ENCODE measurements around the gene RPS18. TPM values are rescaled to one million over a fixed set of nuclear protein-coding genes. Genes with fewer than 3 reads are reported as not detected.

The RPS18 gene
- total RNA-seq, 1 donor from 2014 or later: 4,710 TPM

- Mint-ChIP-seq H3K27me3 (no peaks in the 10 kb centered on the region), H3K36me3 (ENCODE audit: low read depth) (peaks cover 72% of the 10 kb centered on the region), H3K9me3 (no peaks in the 10 kb centered on the region), H3K27ac (peak within 1 kb of the TSS; percentile 98), H3K4me1 (peaks cover 84% of the 10 kb centered on the region), H3K4me3 (peak within 1 kb of the TSS; percentile 99)
- TF ChIP-seq, protein P1, sequence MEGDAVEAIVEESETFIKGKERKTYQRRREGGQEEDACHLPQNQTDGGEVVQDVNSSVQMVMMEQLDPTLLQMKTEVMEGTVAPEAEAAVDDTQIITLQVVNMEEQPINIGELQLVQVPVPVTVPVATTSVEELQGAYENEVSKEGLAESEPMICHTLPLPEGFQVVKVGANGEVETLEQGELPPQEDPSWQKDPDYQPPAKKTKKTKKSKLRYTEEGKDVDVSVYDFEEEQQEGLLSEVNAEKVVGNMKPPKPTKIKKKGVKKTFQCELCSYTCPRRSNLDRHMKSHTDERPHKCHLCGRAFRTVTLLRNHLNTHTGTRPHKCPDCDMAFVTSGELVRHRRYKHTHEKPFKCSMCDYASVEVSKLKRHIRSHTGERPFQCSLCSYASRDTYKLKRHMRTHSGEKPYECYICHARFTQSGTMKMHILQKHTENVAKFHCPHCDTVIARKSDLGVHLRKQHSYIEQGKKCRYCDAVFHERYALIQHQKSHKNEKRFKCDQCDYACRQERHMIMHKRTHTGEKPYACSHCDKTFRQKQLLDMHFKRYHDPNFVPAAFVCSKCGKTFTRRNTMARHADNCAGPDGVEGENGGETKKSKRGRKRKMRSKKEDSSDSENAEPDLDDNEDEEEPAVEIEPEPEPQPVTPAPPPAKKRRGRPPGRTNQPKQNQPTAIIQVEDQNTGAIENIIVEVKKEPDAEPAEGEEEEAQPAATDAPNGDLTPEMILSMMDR (IDR thresholded peaks at IDR 0.05): no peak
- ATAC-seq (ENCODE audit: low read depth): peak; percentile 59
- DNase-seq: peak; percentile 91
- intact Hi-C loops (cut with micrococcal nuclease): loop anchor here (1.0 to 5.0 kb wide), 2 partner anchors 73 to 346 kb away; partner anchors contain the start of gene KIFC1
- ChIA-PET POLR2A (interaction anchor here (0.5 to 3.5 kb wide), 40 partner anchors 8 to 1819 kb away, joined by 3 to 102 read pairs (median 4); partner anchors contain the start of genes B3GALT4, BAK1, CUTA and DXO), CTCF (interaction anchor here (0.6 to 2.5 kb wide), 4 partner anchors 18 to 41 kb away, joined by 3 to 15 read pairs (median 6); partner anchors contain the start of genes B3GALT4 and RGL2)
These were observed 46.0 kb downstream of the RPS18 start, which contains the start of gene ZBTB22 for GRCh38 chr6:33317669-33318425. TSS of gene ZBTB22 (minus strand) at chr6:33317744. CDS start at chr6:33316916, 828 bp downstream.

GRCh38 chr6:33318426-33319073, 46.7 kb downstream of the RPS18 start:
- H3K4me1 Mint-ChIP-seq: peaks cover 90% of the 10 kb centered on the region
- no peaks in the 10 kb centered on the region for H3K27me3 Mint-ChIP-seq
- peak overlapping the region; percentile 99 for H3K4me3 Mint-ChIP-seq
- no peak for ATAC-seq (ENCODE audit: low read depth)
- intact Hi-C loops (cut with micrococcal nuclease): loop anchor here (1.0 to 5.0 kb wide), 2 partner anchors 73 to 346 kb away; partner anchors contain the start of gene KIFC1
- DNase-seq: no peak
- TF ChIP-seq, protein P1 (IDR thresholded peaks at IDR 0.05): no peak
- ChIA-PET POLR2A (interaction anchor here (0.6 to 3.5 kb wide), 23 partner anchors 10 to 1820 kb away, joined by 3 to 102 read pairs (median 7); partner anchors contain the start of genes B3GALT4, BAK1, CUTA and PFDN6), CTCF (interaction anchor here (1.3 to 2.5 kb wide), 2 partner anchors 27 to 41 kb away, joined by 8 to 15 read pairs; partner anchors contain the start of gene B3GALT4)
- H3K36me3 Mint-ChIP-seq (ENCODE audit: low read depth): peaks cover 72% of the 10 kb centered on the region
- H3K27ac Mint-ChIP-seq: peak overlapping the region; percentile 98
- H3K9me3 Mint-ChIP-seq: no peaks in the 10 kb centered on the region

DNA sequence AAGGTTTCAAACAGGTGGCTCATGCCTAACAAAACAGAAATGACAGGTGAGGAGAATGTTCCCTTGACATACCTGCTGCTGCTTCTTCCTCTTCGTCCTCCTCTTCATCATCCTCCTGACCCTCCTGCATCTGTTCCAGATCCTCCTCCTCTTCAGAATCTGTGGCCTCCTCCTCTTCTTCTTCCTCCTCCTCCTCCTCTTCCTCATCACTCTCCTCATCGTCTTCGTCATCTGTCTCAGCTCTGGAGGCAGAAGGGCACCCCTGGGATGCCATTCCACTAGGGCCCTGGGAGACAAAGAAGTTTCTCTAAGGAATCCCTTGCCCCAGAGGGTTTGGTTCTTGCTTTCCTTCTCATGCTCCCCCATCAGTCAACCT, 48.1 kb downstream of the RPS18 start:
- no peaks in the 10 kb centered on the region for H3K27me3 Mint-ChIP-seq
- ChIA-PET POLR2A (interaction anchor here (0.7 to 1.4 kb wide), 2 partner anchors 56 to 111 kb away, joined by 3 read pairs; partner anchors contain the start of gene RING1), CTCF (no interaction called here)
- TF ChIP-seq, protein P1 (IDR thresholded peaks at IDR 0.05): no peak
- H3K4me1 Mint-ChIP-seq: peaks cover 90% of the 10 kb centered on the region
- ATAC-seq (ENCODE audit: low read depth): no peak
- intact Hi-C loops (cut with micrococcal nuclease): loop anchor here (5.0 kb wide), 1 partner anchor 348 kb away; no protein-coding TSS in a partner anchor
- H3K36me3 Mint-ChIP-seq (ENCODE audit: low read depth): peaks cover 66% of the 10 kb centered on the region
- H3K9me3 Mint-ChIP-seq: no peaks in the 10 kb centered on the region
- no peak for DNase-seq
- H3K27ac Mint-ChIP-seq: peak overlapping the region; percentile 63
- H3K4me3 Mint-ChIP-seq: peak overlapping the region; percentile 66

DNA sequence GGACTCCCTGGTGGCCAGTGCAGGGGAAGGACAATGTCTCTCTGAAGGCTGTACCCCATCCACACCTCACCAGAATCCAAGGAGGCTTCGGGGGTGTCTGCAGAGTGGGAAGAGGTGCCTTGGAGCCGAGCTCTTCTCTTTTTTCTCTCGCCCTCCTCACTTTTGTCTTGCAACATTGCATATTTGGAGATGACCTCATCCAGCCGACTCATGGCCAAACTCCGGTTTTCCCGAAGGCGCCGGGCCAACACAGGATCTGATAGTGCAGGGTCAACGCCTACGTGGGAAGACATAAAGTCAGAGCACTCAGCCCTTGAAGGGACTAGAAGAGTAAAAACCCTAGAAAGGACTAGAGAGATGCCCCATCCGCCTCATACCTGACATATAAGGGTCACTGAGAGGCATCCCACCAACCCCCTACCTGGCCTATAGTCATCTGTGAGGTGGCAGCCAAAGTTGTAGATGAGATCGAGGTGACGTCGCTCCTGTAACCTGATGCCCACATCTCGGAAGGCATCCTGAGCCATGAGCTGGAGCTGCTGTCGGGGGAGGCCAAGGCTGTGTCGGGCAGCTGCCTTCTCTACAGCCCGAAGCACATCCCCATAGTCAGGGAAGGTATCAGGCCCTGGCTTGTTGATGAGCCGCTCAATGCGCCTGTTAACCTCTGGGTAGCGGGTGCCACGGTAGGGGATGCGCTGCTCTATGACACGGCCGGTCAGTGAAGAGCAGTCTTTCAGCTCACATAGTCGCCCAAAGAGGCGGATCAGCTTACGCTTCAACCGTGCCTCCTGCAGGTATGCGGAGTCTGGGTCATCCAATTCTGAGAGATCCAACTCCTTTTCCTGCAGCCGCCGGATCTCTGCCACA, 48.7 kb downstream of the RPS18 start:
- POLR2A ChIA-PET: interaction anchor here (0.7 to 1.4 kb wide), 4 partner anchors 7 to 112 kb away, joined by 3 to 5 read pairs (median 3); partner anchors contain the start of genes RING1, RPS18 and VPS52
- Mint-ChIP-seq H3K27ac (peak overlapping the region; percentile 63), H3K4me3 (peak overlapping the region; percentile 95), H3K27me3 (no peaks in the 10 kb centered on the region), H3K9me3 (no peaks in the 10 kb centered on the region), H3K4me1 (peaks cover 83% of the 10 kb centered on the region), H3K36me3 (ENCODE audit: low read depth) (peaks cover 64% of the 10 kb centered on the region)
- intact Hi-C loops (cut with micrococcal nuclease): no loop called here
- ATAC-seq (ENCODE audit: low read depth): no peak
- TF ChIP-seq, protein P1 (IDR thresholded peaks at IDR 0.05): no peak
- no peak for DNase-seq
- CTCF ChIA-PET: no interaction called here
